Measurements from ENCODE around the gene PITPNB.

Gene PITPNB

DNA sequence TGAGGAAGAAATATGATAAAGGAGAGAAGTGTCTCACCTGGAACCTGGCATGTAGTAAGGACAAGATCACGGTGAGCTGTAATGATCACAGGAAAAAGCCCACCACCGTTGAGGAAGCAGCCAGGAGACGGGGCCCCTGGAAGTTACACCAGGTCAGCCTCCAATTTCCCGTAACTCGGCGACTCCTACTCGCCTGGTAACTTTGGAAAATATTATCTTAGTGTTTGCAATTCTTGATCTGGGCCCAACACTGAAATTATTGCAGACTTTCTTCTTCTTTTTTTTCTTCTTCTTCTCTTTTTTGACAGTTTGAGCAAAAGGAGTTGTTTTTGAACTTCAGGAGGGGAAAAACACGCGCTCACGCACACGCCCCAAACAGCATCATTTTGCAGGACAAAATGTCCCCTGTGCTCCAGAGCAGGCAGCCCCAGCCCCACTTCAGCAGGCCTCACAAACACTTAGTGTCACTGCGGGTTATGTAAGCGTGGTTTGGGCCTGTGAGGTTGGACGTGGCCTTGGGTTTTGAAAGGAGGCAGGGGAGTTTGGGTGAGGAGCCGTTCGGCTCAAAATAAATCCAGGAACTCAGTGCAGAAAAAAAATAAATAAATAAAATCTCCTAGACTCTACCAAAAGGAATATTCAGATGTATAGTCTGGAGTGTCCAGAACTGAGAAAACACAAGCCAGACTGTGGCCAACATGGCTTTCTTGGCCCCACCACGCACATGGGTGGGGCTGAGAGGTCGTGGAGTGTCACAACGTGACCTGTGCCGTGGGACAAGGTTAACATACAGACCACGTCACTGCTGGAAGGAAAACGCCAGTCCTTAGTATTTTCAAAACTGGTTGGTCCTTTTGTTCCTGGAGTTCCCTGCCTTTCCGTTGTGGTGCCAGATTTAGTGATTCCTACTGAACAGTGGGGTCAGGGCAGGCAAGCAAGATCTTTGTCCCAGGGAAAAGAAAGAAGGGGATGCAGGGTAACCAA lies 91.2 kb downstream of the PITPNB start:
- H3K27me3 ChIP-seq (ENCODE audit: insufficient read depth, low read length): no peaks in the 10 kb centered on the region
- WGBS: 92% methylated on average over 22 of the region's 23 CpGs

DNA sequence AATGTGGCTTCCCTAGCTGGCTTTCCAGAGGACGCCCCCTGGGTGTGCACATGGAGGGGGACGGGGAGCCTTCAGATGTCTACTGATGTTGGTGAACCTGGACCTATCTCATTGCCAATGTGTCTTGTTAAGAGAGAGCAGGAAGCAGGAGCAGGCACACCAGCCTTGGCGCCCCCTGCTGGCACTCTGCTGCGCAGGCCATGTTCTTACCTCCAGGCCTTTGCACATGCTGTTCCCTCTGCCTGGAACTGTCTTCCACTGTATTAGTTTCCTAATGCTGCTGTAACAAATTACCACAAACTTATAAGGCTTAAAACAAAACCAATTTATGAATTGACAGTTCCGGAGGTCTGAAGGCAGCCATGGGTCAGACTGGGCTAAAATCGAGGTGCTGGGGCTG lies 93.9 kb downstream of the PITPNB start:
- Histone ChIP-seq H3K27me3 (ENCODE audit: insufficient read depth, low read length) (no peaks in the 10 kb centered on the region), H3K4me1 (ENCODE audit: insufficient read depth, low read length) (no peaks in the 10 kb centered on the region), H3K36me3 (ENCODE audit: insufficient read depth, low read length) (no peaks in the 10 kb centered on the region), H3K9me3 (ENCODE audit: insufficient read depth, low read depth, low read length) (no peaks in the 10 kb centered on the region), H3K4me3 (ENCODE audit: low read length) (no peak overlapping the region), H3K27ac (ENCODE audit: low read depth, low read length) (no peak overlapping the region), H3K9ac (ENCODE audit: low read depth, low read length) (no peak overlapping the region)
- 87% methylated on average over 6 of the region's 6 CpGs for whole genome bisulfite sequencing

More for the DNA sequence above, 91.2 kb downstream of the PITPNB start:
- Histone ChIP-seq H3K27ac (ENCODE audit: low read depth, low read length) (no peak overlapping the region), H3K4me3 (ENCODE audit: low read length) (no peak overlapping the region), H3K9ac (ENCODE audit: low read depth, low read length) (no peak overlapping the region), H3K36me3 (ENCODE audit: insufficient read depth, low read length) (no peaks in the 10 kb centered on the region), H3K9me3 (ENCODE audit: insufficient read depth, low read depth, low read length) (no peaks in the 10 kb centered on the region), H3K4me1 (ENCODE audit: insufficient read depth, low read length) (no peaks in the 10 kb centered on the region)

DNA sequence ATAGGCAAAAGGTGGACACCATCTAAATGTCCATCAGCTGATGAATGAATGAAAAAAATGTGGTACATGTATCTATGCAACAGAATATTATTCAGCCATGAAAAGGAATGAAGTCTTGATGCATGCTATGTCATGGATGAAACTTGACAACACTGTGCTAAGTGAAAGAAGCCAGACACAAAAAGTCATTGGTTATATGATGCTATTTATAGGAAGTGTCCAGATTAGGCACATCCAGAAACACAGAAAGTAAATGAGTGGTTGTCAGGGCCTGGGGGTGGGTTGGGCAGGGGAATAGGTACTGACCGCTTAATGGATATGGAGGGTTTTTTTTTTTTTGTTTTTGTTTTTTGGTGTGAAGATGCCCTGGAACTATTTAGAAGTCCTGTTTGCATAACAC lies 95.8 kb downstream of the PITPNB start:
- Histone ChIP-seq H3K36me3 (ENCODE audit: insufficient read depth, low read length) (no peaks in the 10 kb centered on the region), H3K27me3 (ENCODE audit: insufficient read depth, low read length) (no peaks in the 10 kb centered on the region), H3K9me3 (ENCODE audit: insufficient read depth, low read depth, low read length) (no peaks in the 10 kb centered on the region), H3K4me3 (ENCODE audit: low read length) (no peak overlapping the region), H3K27ac (ENCODE audit: low read depth, low read length) (no peak overlapping the region), H3K4me1 (ENCODE audit: insufficient read depth, low read length) (no peaks in the 10 kb centered on the region), H3K9ac (ENCODE audit: low read depth, low read length) (no peak overlapping the region)
- WGBS: 96% methylated on average over 1 of the region's 1 CpG

DNA sequence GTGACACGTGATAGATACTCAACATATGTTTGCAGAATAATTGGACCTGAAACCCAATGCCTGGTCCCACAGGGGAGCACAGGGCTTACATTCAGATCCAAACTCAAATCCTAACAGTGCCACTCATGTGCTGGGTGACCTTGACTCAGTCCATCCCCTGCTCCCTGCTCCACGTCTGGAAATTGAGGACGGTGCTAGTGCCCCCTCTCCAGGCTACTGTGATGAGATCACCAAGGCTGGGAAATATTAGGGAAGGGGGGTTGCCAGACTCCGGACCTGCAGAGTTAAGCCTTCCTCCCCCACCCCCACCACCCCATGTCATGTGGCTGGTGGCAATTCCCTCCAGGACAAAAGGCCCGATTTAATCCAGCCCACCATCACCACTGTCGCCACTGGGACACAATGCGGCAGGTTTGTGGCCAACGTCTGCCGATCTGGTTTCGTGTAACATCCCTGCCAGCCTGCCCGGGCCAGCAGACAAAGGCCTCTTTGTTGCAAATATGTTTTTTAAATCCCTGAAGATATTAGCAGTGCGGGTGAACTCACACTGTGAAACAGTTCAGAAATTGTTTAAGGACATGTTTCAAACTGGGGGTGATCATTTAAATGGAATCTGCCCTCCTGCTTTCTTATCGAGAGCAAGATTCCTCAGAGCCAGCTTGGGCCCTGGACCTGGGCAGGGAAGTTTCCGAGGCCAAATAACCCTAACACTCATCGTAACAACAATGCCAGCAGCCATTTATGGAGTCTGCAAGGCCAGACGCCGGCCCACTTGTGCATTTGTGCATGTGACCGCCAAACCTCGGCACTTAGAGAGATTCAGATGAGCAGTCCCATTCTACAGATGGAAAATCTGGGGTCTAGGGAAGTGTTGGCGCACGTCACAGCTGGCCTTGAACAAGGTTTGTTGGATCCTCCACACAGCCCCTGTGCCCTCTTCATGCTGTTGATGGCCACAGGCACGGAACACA lies 97.9 kb downstream of the PITPNB start:
- Histone ChIP-seq H3K9me3 (ENCODE audit: insufficient read depth, low read depth, low read length) (no peaks in the 10 kb centered on the region), H3K9ac (ENCODE audit: low read depth, low read length) (no peak overlapping the region), H3K4me1 (ENCODE audit: insufficient read depth, low read length) (no peaks in the 10 kb centered on the region), H3K27ac (ENCODE audit: low read depth, low read length) (no peak overlapping the region), H3K27me3 (ENCODE audit: insufficient read depth, low read length) (no peaks in the 10 kb centered on the region), H3K36me3 (ENCODE audit: insufficient read depth, low read length) (no peaks in the 10 kb centered on the region), H3K4me3 (ENCODE audit: low read length) (no peak overlapping the region)
- WGBS: 76% methylated on average over 22 of the region's 22 CpGs

DNA sequence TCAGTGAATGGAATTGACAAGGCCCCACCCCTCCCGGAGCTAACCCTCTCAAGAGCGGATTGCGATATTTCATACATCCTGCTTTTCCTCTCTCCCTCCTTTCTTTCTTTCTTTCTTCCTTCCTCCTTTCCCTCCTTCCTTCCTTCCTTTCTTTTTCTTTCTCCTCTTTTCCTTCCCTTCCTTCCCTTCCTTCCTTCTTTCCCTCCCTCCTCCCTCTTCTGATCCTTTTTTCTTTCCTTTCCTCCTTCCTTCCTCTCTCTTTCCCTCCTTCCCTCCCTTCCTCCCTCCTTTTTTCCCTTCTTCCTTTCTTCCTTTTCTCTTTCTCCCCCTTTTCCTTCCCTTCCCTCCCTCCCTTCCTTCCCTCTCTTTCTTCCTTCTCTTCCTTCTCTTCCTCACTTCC lies 102.5 kb downstream of the PITPNB start:
- Histone ChIP-seq H3K9me3 (ENCODE audit: insufficient read depth, low read depth, low read length) (no peaks in the 10 kb centered on the region), H3K36me3 (ENCODE audit: insufficient read depth, low read length) (no peaks in the 10 kb centered on the region), H3K9ac (ENCODE audit: low read depth, low read length) (no peak overlapping the region), H3K4me1 (ENCODE audit: insufficient read depth, low read length) (no peaks in the 10 kb centered on the region), H3K4me3 (ENCODE audit: low read length) (no peak overlapping the region), H3K27ac (ENCODE audit: low read depth, low read length) (no peak overlapping the region), H3K27me3 (ENCODE audit: insufficient read depth, low read length) (no peaks in the 10 kb centered on the region)
- 92% methylated on average over 3 of the region's 3 CpGs for WGBS

DNA sequence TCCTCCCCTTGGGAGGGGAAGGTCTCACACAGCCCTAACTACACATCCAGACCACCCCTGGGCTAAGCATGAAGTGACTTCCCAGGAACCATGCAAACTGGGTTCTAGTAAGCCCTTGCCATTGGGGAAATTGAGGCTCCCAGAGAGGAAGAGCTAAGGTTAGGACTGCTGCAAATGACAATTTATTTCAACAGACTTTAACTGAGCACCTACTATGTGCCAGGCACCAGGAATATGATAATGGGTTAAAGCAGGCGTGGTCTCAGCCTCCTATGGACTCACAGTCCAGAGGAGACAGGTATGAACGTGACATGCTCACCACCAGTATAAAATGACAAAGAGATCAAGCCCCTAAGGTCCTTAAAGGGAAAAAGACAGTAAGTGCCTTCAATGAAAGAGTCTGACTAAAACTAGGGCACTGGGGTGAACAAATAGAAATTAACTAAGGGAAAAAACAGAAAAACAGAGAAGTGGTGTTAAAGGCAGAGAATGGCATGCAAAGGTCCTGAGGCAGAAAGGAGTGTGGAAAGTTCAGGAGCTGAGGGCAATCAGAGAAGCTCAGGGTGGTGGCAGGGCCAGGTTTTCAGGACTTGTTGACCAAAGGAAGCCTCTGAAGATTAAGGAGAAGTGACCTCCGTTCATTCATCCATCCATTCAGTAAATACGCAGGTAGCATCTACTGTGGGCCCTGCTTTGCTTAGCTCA lies 103.1 kb downstream of the PITPNB start:
- Histone ChIP-seq H3K4me1 (ENCODE audit: insufficient read depth, low read length) (no peaks in the 10 kb centered on the region), H3K9ac (ENCODE audit: low read depth, low read length) (no peak overlapping the region), H3K27ac (ENCODE audit: low read depth, low read length) (no peak overlapping the region), H3K36me3 (ENCODE audit: insufficient read depth, low read length) (no peaks in the 10 kb centered on the region), H3K9me3 (ENCODE audit: insufficient read depth, low read depth, low read length) (no peaks in the 10 kb centered on the region), H3K27me3 (ENCODE audit: insufficient read depth, low read length) (no peaks in the 10 kb centered on the region), H3K4me3 (ENCODE audit: low read length) (no peak overlapping the region)
- 85% methylated on average over 4 of the region's 4 CpGs for WGBS

DNA sequence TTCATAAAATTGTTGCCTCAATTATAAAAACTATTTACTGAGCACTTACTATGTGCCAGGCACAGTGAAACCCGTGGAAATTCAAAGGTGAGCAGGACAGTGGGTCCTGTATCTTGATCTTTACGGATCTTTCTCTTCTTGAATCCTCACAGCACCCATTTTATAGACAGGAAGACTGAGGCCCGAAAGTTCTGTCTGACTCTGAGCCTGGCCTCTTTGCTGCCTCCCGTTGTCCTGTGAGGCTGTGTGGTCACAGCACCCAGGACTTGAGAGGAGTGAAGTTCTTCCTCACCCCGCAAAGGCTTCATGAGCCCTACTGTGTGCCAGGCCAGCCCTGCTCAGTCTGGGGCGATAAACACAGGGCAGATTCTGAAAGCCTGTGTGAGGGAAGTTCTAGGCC lies 104.1 kb downstream of the PITPNB start:
- H3K9ac ChIP-seq (ENCODE audit: low read depth, low read length): no peak overlapping the region
- no peaks in the 10 kb centered on the region for H3K36me3 ChIP-seq (ENCODE audit: insufficient read depth, low read length)
- no peaks in the 10 kb centered on the region for H3K27me3 ChIP-seq (ENCODE audit: insufficient read depth, low read length)
- no peak overlapping the region for H3K27ac ChIP-seq (ENCODE audit: low read depth, low read length)
- WGBS: 90% methylated on average over 6 of the region's 6 CpGs
- H3K4me1 ChIP-seq (ENCODE audit: insufficient read depth, low read length): peaks cover 9% of the 10 kb centered on the region
- H3K9me3 ChIP-seq (ENCODE audit: insufficient read depth, low read depth, low read length): no peaks in the 10 kb centered on the region
- H3K4me3 ChIP-seq (ENCODE audit: low read length): no peak overlapping the region

DNA sequence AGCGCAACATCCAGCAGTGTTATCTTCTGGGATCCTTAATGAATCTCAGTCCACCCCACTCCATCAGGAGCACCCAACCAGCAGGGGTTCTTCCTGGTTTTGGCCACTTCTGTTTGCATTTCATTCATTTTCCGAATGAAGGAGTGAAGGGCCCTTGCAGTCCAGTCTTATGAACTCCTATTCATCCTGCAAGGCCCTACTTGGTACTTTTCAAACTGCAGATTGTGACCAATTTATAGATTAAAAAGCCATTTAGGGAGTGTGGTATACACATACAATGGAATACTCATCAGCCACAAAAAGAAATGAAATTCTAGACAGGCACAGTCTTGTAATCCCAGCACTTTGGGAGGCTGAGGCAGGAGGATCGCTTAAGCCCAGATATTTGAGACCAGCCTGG lies 107.3 kb downstream of the PITPNB start:
- no peak overlapping the region for H3K27ac ChIP-seq (ENCODE audit: low read depth, low read length)
- 84% methylated on average over 3 of the region's 3 CpGs for WGBS

DNA sequence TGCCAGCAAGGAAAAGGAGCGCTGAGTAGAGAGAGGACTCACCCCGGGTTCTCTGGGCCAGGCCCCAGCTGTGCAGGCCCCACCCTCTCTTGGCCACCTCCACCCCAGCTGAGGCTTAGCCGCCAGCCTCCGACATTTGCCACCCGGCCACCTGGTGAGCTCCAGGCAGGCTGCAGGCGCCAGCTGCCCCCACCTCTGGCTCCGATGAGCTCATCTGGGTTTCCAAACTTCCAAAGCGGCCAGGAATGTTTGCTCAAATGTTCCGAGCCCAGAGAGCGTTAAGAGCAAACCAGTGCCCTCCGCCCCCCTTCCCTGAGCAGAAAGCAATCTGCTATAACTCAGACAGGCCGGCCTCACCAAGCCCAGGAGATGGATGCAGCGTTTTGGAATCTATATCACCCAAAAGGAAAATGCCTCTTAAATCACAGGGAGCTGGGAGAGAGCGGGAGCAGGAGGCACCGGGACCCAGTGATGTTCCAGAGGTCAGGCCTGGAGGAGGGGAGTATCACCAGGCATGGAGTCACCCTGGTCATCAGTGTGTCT lies 108.4 kb downstream of the PITPNB start:
- no peak overlapping the region for H3K27ac ChIP-seq (ENCODE audit: low read depth, low read length)
- peaks cover 9% of the 10 kb centered on the region for H3K4me1 ChIP-seq (ENCODE audit: insufficient read depth, low read length)
- no peak overlapping the region for H3K4me3 ChIP-seq (ENCODE audit: low read length)
- H3K36me3 ChIP-seq (ENCODE audit: insufficient read depth, low read length): no peaks in the 10 kb centered on the region
- H3K9ac ChIP-seq (ENCODE audit: low read depth, low read length): no peak overlapping the region
- H3K9me3 ChIP-seq (ENCODE audit: insufficient read depth, low read depth, low read length): no peaks in the 10 kb centered on the region
- WGBS: 19% methylated on average over 15 of the region's 15 CpGs
- no peaks in the 10 kb centered on the region for H3K27me3 ChIP-seq (ENCODE audit: insufficient read depth, low read length)

More for the DNA sequence above, 107.3 kb downstream of the PITPNB start:
- Histone ChIP-seq H3K27me3 (ENCODE audit: insufficient read depth, low read length) (no peaks in the 10 kb centered on the region), H3K4me3 (ENCODE audit: low read length) (no peak overlapping the region), H3K4me1 (ENCODE audit: insufficient read depth, low read length) (peaks cover 9% of the 10 kb centered on the region), H3K36me3 (ENCODE audit: insufficient read depth, low read length) (no peaks in the 10 kb centered on the region), H3K9me3 (ENCODE audit: insufficient read depth, low read depth, low read length) (no peaks in the 10 kb centered on the region), H3K9ac (ENCODE audit: low read depth, low read length) (no peak overlapping the region)

DNA sequence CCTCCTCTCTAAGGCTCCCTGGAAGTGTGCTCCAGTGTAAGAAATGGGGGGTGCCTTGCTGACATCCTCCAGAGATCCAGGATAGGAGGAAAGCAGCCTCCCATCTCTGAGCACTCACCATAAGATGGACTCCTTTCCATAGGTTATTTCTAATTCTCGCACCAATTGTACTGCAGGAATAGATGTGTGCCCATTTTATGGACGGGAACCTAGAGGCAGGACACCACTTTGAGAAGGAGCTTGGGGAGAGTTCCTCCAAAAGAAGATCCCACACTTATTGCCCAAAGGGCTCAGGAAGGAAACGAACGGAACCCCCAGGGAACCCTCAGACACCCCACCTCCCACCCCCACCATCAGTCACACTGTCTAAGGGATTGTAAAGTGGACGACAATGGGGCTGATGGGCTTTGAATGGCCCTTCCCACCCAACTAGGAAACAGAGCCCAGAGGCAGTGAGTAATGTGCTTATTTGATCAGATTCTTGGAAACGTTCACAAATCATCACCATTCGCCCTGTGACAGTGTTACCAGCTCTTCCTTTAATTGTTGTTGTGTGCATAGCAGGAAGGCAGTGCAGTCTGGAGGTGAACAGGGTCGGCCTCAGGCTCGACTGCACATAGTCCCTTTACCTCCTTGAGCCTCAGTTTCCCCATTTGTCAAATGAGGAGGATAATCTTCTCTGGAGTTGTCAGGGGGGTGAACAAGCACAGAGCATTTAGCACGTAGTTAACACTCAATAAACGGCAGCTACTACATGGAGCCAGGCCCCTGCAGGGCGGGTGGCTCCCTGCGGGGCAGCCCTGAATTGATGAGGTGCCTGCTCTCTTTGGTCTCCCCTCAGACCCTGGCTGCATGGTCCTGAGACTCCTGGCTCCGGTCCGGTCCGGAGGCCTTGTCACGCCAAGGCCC lies 109.1 kb downstream of the PITPNB start:
- no peaks in the 10 kb centered on the region for H3K27me3 ChIP-seq (ENCODE audit: insufficient read depth, low read length)

More for the DNA sequence above, 109.1 kb downstream of the PITPNB start:
- Histone ChIP-seq H3K9ac (ENCODE audit: low read depth, low read length) (no peak overlapping the region), H3K4me1 (ENCODE audit: insufficient read depth, low read length) (peaks cover 9% of the 10 kb centered on the region), H3K27ac (ENCODE audit: low read depth, low read length) (no peak overlapping the region), H3K4me3 (ENCODE audit: low read length) (no peak overlapping the region), H3K36me3 (ENCODE audit: insufficient read depth, low read length) (no peaks in the 10 kb centered on the region), H3K9me3 (ENCODE audit: insufficient read depth, low read depth, low read length) (no peaks in the 10 kb centered on the region)
- WGBS: 44% methylated on average over 12 of the region's 17 CpGs

Data from HUES64 (cell line).